Trophoblast cell (in vitro differentiated cells and primary cell): Measurements from ENCODE around the gene ATG7. TPM values are rescaled to one million over a fixed set of nuclear protein-coding genes. Genes with fewer than 3 reads are reported as not detected.

Experiments used
- DNase-seq, 2 donors: peaks; one replicate each; pipeline ENCODE4 v3.0.0-alpha.2; 2016
- H2AFZ ChIP-seq: 2 replicates; pipeline ENCODE4 v1.6.1; 2013; ENCODE audit warnings: low read length, moderate library complexity, mild to moderate bottlenecking; ENCODE audit not compliant: insufficient read depth, poor library complexity
- H2AK5ac ChIP-seq: 2 replicates; pipeline ENCODE4 v1.6.1; 2013; ENCODE audit warnings: mild to moderate bottlenecking, low read length
- H2BK120ac ChIP-seq: 2 replicates; pipeline ENCODE4 v1.6.1; 2013; ENCODE audit warnings: low read length, mild to moderate bottlenecking, moderate library complexity; ENCODE audit not compliant: insufficient read depth, poor library complexity
- H2BK12ac ChIP-seq: 2 replicates; pipeline ENCODE4 v1.6.1; 2013; ENCODE audit warnings: mild to moderate bottlenecking, low read length, moderate library complexity
- H2BK5ac ChIP-seq: 2 replicates; pipeline ENCODE4 v1.6.1; 2013; ENCODE audit warnings: low read length, low read depth, moderate library complexity, mild to moderate bottlenecking; ENCODE audit not compliant: poor library complexity
- H3K14ac ChIP-seq: 2 replicates; pipeline ENCODE4 v1.6.1; 2013; ENCODE audit warnings: mild to moderate bottlenecking, low read length
- H3K18ac ChIP-seq: 2 replicates; pipeline ENCODE4 v1.6.1; 2013; ENCODE audit warnings: mild to moderate bottlenecking, low read length
- H3K23ac ChIP-seq: 2 replicates; pipeline ENCODE4 v1.6.1; 2013; ENCODE audit warnings: low read length
- H3K27ac ChIP-seq: 2 replicates; pipeline ENCODE4 v1.5.1; 2013; ENCODE audit warnings: low read depth, mild to moderate bottlenecking, inconsistent platforms, low read length, moderate library complexity
- H3K27me3 ChIP-seq: 2 replicates; pipeline ENCODE4 v1.6.1; 2013; ENCODE audit warnings: inconsistent platforms, mild to moderate bottlenecking, low read length, moderate library complexity; ENCODE audit not compliant: insufficient read depth
- H3K36me3 ChIP-seq, 2 experiments: 1 replicate in 1 of 2; 2 replicates in 1 of 2; pipeline ENCODE4 v1.6.1; 2013; ENCODE audit warnings: low read length in 2 of 2, mild to moderate bottlenecking in 2 of 2, moderate library complexity in 1 of 2; ENCODE audit not compliant: insufficient read depth in 2 of 2, control insufficient read depth in 1 of 2
- H3K4ac ChIP-seq: 2 replicates; pipeline ENCODE4 v1.6.1; 2013; ENCODE audit warnings: low read depth, mild to moderate bottlenecking, low read length, moderate library complexity
- H3K4me1 ChIP-seq, 2 experiments: 1 replicate in 1 of 2; 2 replicates in 1 of 2; pipeline ENCODE4 v1.6.1; 2013; ENCODE audit warnings: low read length in 2 of 2, mild to moderate bottlenecking in 2 of 2, moderate library complexity in 1 of 2; ENCODE audit not compliant: insufficient read depth in 2 of 2, control insufficient read depth in 1 of 2
- H3K4me2 ChIP-seq: 2 replicates; pipeline ENCODE4 v1.6.1; 2013; ENCODE audit warnings: inconsistent platforms, mild to moderate bottlenecking, low read length, moderate library complexity
- H3K4me3 ChIP-seq: 2 replicates; pipeline ENCODE4 v1.5.1; 2013; ENCODE audit warnings: mild to moderate bottlenecking, low read depth, low read length, inconsistent platforms
- H3K79me1 ChIP-seq: one replicate; pipeline ENCODE4 v1.6.1; 2013; ENCODE audit warnings: low read length
- H3K79me2 ChIP-seq: 2 replicates; pipeline ENCODE4 v1.6.1; 2013; ENCODE audit warnings: low read length, mild to moderate bottlenecking; ENCODE audit not compliant: control insufficient read depth, insufficient read depth, poor library complexity
- H3K9ac ChIP-seq: 2 replicates; pipeline ENCODE4 v1.6.1; 2013; ENCODE audit warnings: mild to moderate bottlenecking, low read length
- H3K9me3 ChIP-seq: 2 replicates; pipeline ENCODE4 v1.6.1; 2013; ENCODE audit warnings: low read depth, mild to moderate bottlenecking, control low read depth, inconsistent platforms, low read length; ENCODE audit not compliant: insufficient read depth
- H4K12ac ChIP-seq: 2 replicates; pipeline ENCODE4 v1.6.1; 2013; ENCODE audit warnings: low read depth, mild to moderate bottlenecking, low read length, moderate library complexity
- H4K8ac ChIP-seq: 2 replicates; pipeline ENCODE4 v1.6.1; 2013; ENCODE audit warnings: low read depth, mild to moderate bottlenecking, low read length, moderate library complexity
- H4K91ac ChIP-seq: one replicate; pipeline ENCODE4 v1.6.1; 2013; ENCODE audit warnings: low read depth, mild to moderate bottlenecking, low read length, moderate library complexity
- WGBS: extraction: QIAGEN DNeasy Blood & Tissue Kit; methylation state at CpG from one replicate; pipeline ENCODE4 v1.1.7; 2013; ENCODE audit warnings: missing lambda C conversion rate; ENCODE audit not compliant: insufficient read length, insufficient coverage; ENCODE audit errors: extremely low coverage; 5-methylcytosine and 5-hydroxymethylcytosine counted together
- polyA plus RNA-seq: library from polyadenylated mRNA; stranded (reverse); fragments of 200-250 nt; gene quantifications from 2 replicates; pipeline ENCODE4 v1.2.3, GENCODE V29; 2013

The ATG7 gene, protein sequence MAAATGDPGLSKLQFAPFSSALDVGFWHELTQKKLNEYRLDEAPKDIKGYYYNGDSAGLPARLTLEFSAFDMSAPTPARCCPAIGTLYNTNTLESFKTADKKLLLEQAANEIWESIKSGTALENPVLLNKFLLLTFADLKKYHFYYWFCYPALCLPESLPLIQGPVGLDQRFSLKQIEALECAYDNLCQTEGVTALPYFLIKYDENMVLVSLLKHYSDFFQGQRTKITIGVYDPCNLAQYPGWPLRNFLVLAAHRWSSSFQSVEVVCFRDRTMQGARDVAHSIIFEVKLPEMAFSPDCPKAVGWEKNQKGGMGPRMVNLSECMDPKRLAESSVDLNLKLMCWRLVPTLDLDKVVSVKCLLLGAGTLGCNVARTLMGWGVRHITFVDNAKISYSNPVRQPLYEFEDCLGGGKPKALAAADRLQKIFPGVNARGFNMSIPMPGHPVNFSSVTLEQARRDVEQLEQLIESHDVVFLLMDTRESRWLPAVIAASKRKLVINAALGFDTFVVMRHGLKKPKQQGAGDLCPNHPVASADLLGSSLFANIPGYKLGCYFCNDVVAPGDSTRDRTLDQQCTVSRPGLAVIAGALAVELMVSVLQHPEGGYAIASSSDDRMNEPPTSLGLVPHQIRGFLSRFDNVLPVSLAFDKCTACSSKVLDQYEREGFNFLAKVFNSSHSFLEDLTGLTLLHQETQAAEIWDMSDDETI
- 23.3 and 24.0 TPM in 2 replicates for polyA plus RNA-seq

DNA sequence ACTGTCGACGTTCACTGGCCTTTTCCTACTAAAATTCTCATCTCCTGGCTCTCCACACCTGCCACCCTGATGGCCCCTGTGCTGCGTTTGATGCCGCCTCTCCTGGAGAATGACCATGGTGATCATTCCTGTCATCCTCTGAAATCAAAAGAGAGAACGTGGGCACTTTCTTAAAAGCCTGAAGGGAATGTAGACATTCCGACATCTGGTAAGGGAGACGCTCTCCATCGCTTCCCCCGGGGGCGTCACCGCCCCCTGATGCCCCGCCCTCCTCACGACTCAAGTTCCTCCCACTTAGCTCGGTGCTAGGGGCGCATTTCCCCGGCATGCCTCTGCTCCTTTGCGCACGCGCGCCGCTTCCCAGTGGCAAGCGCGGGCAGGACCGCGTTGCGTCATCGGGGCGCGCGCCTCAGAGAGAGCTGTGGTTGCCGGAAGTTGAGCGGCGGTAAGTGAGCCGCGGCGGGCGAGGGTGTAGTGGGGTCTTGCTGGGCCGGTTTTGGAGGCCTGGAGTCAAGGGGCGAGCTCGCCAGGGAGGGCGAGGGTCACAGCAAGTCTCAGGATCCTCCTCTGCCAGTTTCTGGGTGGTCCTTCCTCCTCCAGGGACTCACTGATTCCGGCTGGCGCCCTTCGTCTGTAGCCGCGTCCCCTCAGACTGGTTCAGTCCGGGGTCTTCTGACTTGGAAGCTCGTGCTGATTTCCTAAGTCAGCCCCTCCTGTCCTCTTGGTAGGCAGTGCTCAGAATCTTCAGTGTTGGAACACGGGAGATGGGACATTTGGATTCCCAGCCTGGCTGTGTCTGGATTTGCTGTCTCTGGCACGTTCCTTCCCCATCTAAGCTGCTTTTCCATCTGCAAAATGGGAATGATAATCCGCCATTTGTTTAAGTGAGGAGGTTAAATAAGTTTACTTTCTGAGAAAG is at the start of gene ATG7:
Gene ATG7, plus strand, starts transcription at position 412 of the 919 bp plus-strand sequence. CDS start 26,299 bp downstream, outside the sequence.
- Histone ChIP-seq H2BK5ac (peak within 1 kb of the TSS; percentile 79), H4K91ac (peak within 1 kb of the TSS; percentile 88), H2AFZ (peak within 1 kb of the TSS; percentile 97), H3K9me3 (peaks cover 2% of the 10 kb centered on the region), H2BK120ac (peak within 1 kb of the TSS; percentile 74), H4K8ac (peak within 1 kb of the TSS; percentile 95), H3K79me1 (peaks cover 6% of the 10 kb centered on the region), H3K4me1 (peaks cover 3 to 8% of the 10 kb centered on the region in 2 experiments), H3K4me3 (peak within 1 kb of the TSS; percentile 90), H3K23ac (no peak within 1 kb of the TSS), H4K12ac (peak within 1 kb of the TSS; percentile 94), H3K18ac (peak within 1 kb of the TSS; percentile 86), H3K79me2 (peaks cover 4% of the 10 kb centered on the region), H3K4ac (peak within 1 kb of the TSS; percentile 66), H3K36me3 (no peaks in the 10 kb centered on the region), H3K27me3 (no peaks in the 10 kb centered on the region), H2BK12ac (peak within 1 kb of the TSS; percentile 36), H3K27ac (no peak within 1 kb of the TSS), H3K14ac (peak within 1 kb of the TSS; percentile 83), H3K9ac (peak within 1 kb of the TSS; percentile 98), H2AK5ac (peak within 1 kb of the TSS; percentile 35), H3K4me2 (peak within 1 kb of the TSS; percentile 70)
- WGBS: no CpG with 5 or more reads among the region's 51 CpGs
- peak; percentile 91 to 96 for DNase-seq

DNA sequence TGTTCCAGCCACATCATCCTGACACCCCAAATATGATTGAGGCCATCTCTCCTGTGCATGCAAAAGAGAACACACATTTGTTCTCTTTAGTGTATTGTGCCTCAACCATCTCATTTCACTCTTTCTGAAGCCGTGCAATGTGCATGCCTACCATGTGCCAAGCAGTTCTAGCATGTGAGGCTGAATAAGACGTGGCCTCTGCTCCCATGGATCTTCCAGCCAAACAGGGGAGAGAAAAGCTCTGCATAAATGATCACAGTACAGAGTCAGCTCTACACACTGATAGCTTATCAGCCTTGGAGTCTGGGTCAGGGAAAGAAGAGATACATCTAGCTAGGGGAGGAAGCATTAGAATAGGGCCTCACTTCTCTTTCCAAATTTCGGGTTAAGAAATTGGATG is 48.2 kb upstream of the ATG7 start:
- no peak overlapping the region for H3K18ac ChIP-seq
- H3K4me3 ChIP-seq: no peak overlapping the region
- H3K4ac ChIP-seq: no peak overlapping the region
- H3K23ac ChIP-seq: no peak overlapping the region
- no peaks in the 10 kb centered on the region for H3K9me3 ChIP-seq
- no peak for DNase-seq
- peaks cover 2 to 4% of the 10 kb centered on the region in 2 experiments for H3K4me1 ChIP-seq
- no peaks in the 10 kb centered on the region for H3K27me3 ChIP-seq
- no peak overlapping the region for H3K9ac ChIP-seq
- no peaks in the 10 kb centered on the region for H3K79me2 ChIP-seq
- no peak overlapping the region for H4K91ac ChIP-seq
- no peak overlapping the region for H3K4me2 ChIP-seq
- H2BK120ac ChIP-seq: no peak overlapping the region
- no peaks in the 10 kb centered on the region for H3K79me1 ChIP-seq
- WGBS: no CpG with 5 or more reads among the region's 3 CpGs
- no peak overlapping the region for H2BK5ac ChIP-seq
- H4K12ac ChIP-seq: no peak overlapping the region
- H2AK5ac ChIP-seq: no peak overlapping the region
- no peak overlapping the region for H4K8ac ChIP-seq
- no peak overlapping the region for H2AFZ ChIP-seq
- H3K27ac ChIP-seq: no peak overlapping the region
- H3K14ac ChIP-seq: no peak overlapping the region
- no peak overlapping the region for H2BK12ac ChIP-seq
- no peaks in the 10 kb centered on the region for H3K36me3 ChIP-seq

DNA sequence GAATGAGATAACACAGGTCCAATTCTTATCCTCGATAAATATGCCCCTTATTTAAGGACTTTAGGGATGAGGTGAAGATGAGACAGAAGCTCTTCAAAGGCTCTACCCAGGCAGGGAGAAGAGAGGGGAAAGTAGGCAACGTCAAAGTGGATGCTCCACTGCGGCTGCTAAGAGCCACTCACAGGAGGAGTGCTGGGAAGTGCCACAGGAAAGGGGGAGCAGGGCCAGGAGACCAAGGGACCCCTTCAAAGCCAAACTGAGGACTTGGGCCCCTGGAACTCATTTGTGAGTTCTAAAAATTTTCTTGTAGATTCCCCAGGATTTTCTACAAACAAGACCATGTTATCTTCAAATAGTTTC is 47.3 kb upstream of the ATG7 start:
- H3K4ac ChIP-seq: no peak overlapping the region
- H3K18ac ChIP-seq: no peak overlapping the region
- no peaks in the 10 kb centered on the region for H3K79me2 ChIP-seq
- no peak overlapping the region for H4K8ac ChIP-seq
- H3K14ac ChIP-seq: no peak overlapping the region
- H2AK5ac ChIP-seq: no peak overlapping the region
- no peak overlapping the region for H3K9ac ChIP-seq
- H3K23ac ChIP-seq: no peak overlapping the region
- peak overlapping the region; percentile 49 for H3K27ac ChIP-seq
- no peak overlapping the region for H3K4me3 ChIP-seq
- no peaks in the 10 kb centered on the region for H3K36me3 ChIP-seq
- no peak for DNase-seq
- H3K27me3 ChIP-seq: no peaks in the 10 kb centered on the region
- no peak overlapping the region for H2BK12ac ChIP-seq
- H2BK5ac ChIP-seq: no peak overlapping the region
- H3K9me3 ChIP-seq: no peaks in the 10 kb centered on the region
- H2BK120ac ChIP-seq: no peak overlapping the region
- no peak overlapping the region for H3K4me2 ChIP-seq
- WGBS: no CpG with 5 or more reads among the region's 3 CpGs
- H4K91ac ChIP-seq: peak overlapping the region; percentile 26
- H3K4me1 ChIP-seq: peaks cover 2 to 4% of the 10 kb centered on the region in 2 experiments
- no peak overlapping the region for H4K12ac ChIP-seq
- no peaks in the 10 kb centered on the region for H3K79me1 ChIP-seq
- H2AFZ ChIP-seq: no peak overlapping the region

DNA sequence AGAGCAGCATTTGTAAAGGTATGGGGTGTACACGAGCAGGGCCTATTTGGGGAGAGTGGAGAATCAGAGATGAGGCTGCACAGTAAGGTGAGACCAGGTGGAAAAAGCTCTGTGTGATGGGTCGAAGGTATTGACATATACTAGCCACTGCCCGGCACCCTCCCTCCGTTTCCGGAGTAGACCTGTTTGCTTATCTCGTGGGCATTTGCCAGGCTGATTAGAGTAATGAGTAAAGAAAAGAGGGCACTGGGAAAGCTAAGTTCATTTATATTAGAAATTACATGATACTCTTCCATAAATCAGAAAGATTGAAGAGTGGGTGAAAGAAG is 46.2 kb upstream of the ATG7 start:
- Histone ChIP-seq H2BK5ac (no peak overlapping the region), H3K14ac (no peak overlapping the region), H2AFZ (no peak overlapping the region), H3K79me1 (no peaks in the 10 kb centered on the region), H4K8ac (no peak overlapping the region), H3K4me2 (no peak overlapping the region), H3K9ac (no peak overlapping the region), H3K23ac (no peak overlapping the region), H2BK120ac (no peak overlapping the region), H4K91ac (no peak overlapping the region), H3K9me3 (no peaks in the 10 kb centered on the region), H3K36me3 (no peaks in the 10 kb centered on the region), H3K79me2 (no peaks in the 10 kb centered on the region), H3K4me3 (no peak overlapping the region), H3K4me1 (peaks cover 2 to 4% of the 10 kb centered on the region in 2 experiments), H3K27me3 (no peaks in the 10 kb centered on the region), H4K12ac (no peak overlapping the region), H3K4ac (no peak overlapping the region), H3K18ac (peak overlapping the region; percentile 52), H2AK5ac (no peak overlapping the region), H3K27ac (no peak overlapping the region), H2BK12ac (peak overlapping the region; percentile 82)
- DNase-seq: no peak
- no CpG with 5 or more reads among the region's 6 CpGs for WGBS
